Retinal pigment epithelial cell (primary cell): ENCODE measurements around the gene GID4.

Experiments
- DNase-seq: peaks from one replicate; pipeline ENCODE4 v3.0.0-alpha.2; 2010; ENCODE audit warnings: low read depth
- H3K4me3 ChIP-seq: 2 replicates; pipeline ENCODE4 v1.5.1; 2011; ENCODE audit warnings: mild to moderate bottlenecking, low read length, control low read depth, moderate library complexity
- CTCF ChIP-seq: conservative IDR thresholded peaks from 2 replicates; pipeline ENCODE4 v1.5.1; 2011; ENCODE audit warnings: low read depth, low read length, control low read depth, inconsistent platforms

GID4 gene

GRCh38 chr17:18094409-18094807 is 55.2 kb downstream of the GID4 start:
- no peak for DNase-seq
- no peak for TF ChIP-seq CTCF
- H3K4me3 ChIP-seq: no peak overlapping the region

- H3K4me3 ChIP-seq: no peak overlapping the region
- DNase-seq: no peak
- no peak for TF ChIP-seq CTCF
Observed at GRCh38 chr17:18099516-18099915, 60.3 kb downstream of the GID4 start.

- TF ChIP-seq CTCF: no peak
- no peak overlapping the region for H3K4me3 ChIP-seq
- no peak for DNase-seq
Observed at GRCh38 chr17:18100616-18101015, 61.4 kb downstream of the GID4 start.

GRCh38 chr17:18101828-18102227 is 62.6 kb downstream of the GID4 start:
- TF ChIP-seq CTCF: no peak
- no peak overlapping the region for H3K4me3 ChIP-seq

GRCh38 chr17:18102640-18103039 is 63.4 kb downstream of the GID4 start:
- DNase-seq: no peak
- TF ChIP-seq CTCF: no peak
- H3K4me3 ChIP-seq: no peak overlapping the region

More at GRCh38 chr17:18101828-18102227, 62.6 kb downstream of the GID4 start:
- DNase-seq: no peak

- DNase-seq: no peak
- H3K4me3 ChIP-seq: no peak overlapping the region
- no peak for TF ChIP-seq CTCF
Observed at GRCh38 chr17:18105027-18105426, 65.8 kb downstream of the GID4 start.

GRCh38 chr17:18105595-18105994 is 66.4 kb downstream of the GID4 start:
- no peak for TF ChIP-seq CTCF
- no peak for DNase-seq
- H3K4me3 ChIP-seq: no peak overlapping the region
